Measurements from ENCODE around the gene PTH2.
"Not testable (repeated sequence)": the region's sequence is repeated elsewhere in the genome, so short reads cannot be mapped to it uniquely, and the experiment has no call there.

The PTH2 gene

GRCh38 chr19:49383599-49383998 lies 39.6 kb downstream of the PTH2 start:
- Mint-ChIP-seq H3K9me3 (peaks cover 14% of the 10 kb centered on the region), H3K4me3 (no peak overlapping the region), H3K36me3 (ENCODE audit: low read depth) (no peaks in the 10 kb centered on the region), H3K4me1 (ENCODE audit: low read depth) (peaks cover 4% of the 10 kb centered on the region), H3K27ac (no peak overlapping the region), H3K27me3 (ENCODE audit: low read depth) (peaks cover 4% of the 10 kb centered on the region)
- no peak for DNase-seq (ENCODE audit: low spot score)

- H3K4me3 Mint-ChIP-seq, result no peak overlapping the region
- H3K4me1 Mint-ChIP-seq (ENCODE audit: low read depth), result peaks cover 4% of the 10 kb centered on the region
- H3K36me3 Mint-ChIP-seq (ENCODE audit: low read depth), result no peaks in the 10 kb centered on the region
- no peak overlapping the region for H3K27ac Mint-ChIP-seq
- DNase-seq (ENCODE audit: low spot score), result no peak
- H3K9me3 Mint-ChIP-seq, result peaks cover 14% of the 10 kb centered on the region
- peaks cover 4% of the 10 kb centered on the region for H3K27me3 Mint-ChIP-seq (ENCODE audit: low read depth)
These were observed 40.6 kb downstream of the PTH2 start for GRCh38 chr19:49382639-49383038.

GRCh38 chr19:49380391-49380790 lies 42.9 kb downstream of the PTH2 start:
- Mint-ChIP-seq H3K36me3 (ENCODE audit: low read depth) (no peaks in the 10 kb centered on the region), H3K27ac (no peak overlapping the region), H3K27me3 (ENCODE audit: low read depth) (peaks cover 6% of the 10 kb centered on the region)

GRCh38 chr19:49378512-49378911 lies 44.7 kb downstream of the PTH2 start:
- no peak overlapping the region for H3K4me3 Mint-ChIP-seq
- H3K36me3 Mint-ChIP-seq (ENCODE audit: low read depth), result no peaks in the 10 kb centered on the region

More at GRCh38 chr19:49380391-49380790, 42.9 kb downstream of the PTH2 start:
- Mint-ChIP-seq H3K4me3 (no peak overlapping the region), H3K9me3 (peaks cover 14% of the 10 kb centered on the region), H3K4me1 (ENCODE audit: low read depth) (peaks cover 2% of the 10 kb centered on the region)
- no peak for DNase-seq (ENCODE audit: low spot score)

GRCh38 chr19:49374665-49375434 lies 48.4 kb downstream of the PTH2 start:
- Mint-ChIP-seq H3K27ac (no peak overlapping the region), H3K9me3 (peaks cover 4% of the 10 kb centered on the region), H3K4me1 (ENCODE audit: low read depth) (no peaks in the 10 kb centered on the region), H3K27me3 (ENCODE audit: low read depth) (peaks cover 2% of the 10 kb centered on the region), H3K4me3 (no peak overlapping the region), H3K36me3 (ENCODE audit: low read depth) (no peaks in the 10 kb centered on the region)
- no peak for DNase-seq (ENCODE audit: low spot score)

More at GRCh38 chr19:49378512-49378911, 44.7 kb downstream of the PTH2 start:
- DNase-seq (ENCODE audit: low spot score), result no peak
- peaks cover 11% of the 10 kb centered on the region for H3K9me3 Mint-ChIP-seq
- no peaks in the 10 kb centered on the region for H3K4me1 Mint-ChIP-seq (ENCODE audit: low read depth)
- no peak overlapping the region for H3K27ac Mint-ChIP-seq
- peaks cover 2% of the 10 kb centered on the region for H3K27me3 Mint-ChIP-seq (ENCODE audit: low read depth)

GRCh38 chr19:49373174-49373573 lies 50.1 kb downstream of the PTH2 start:
- not testable (repeated sequence) for H3K27me3 Mint-ChIP-seq (ENCODE audit: low read depth)

More at GRCh38 chr19:49373174-49373573, 50.1 kb downstream of the PTH2 start:
- not testable (repeated sequence) for H3K9me3 Mint-ChIP-seq; H3K36me3 Mint-ChIP-seq (ENCODE audit: low read depth); H3K4me3 Mint-ChIP-seq; DNase-seq (ENCODE audit: low spot score); H3K4me1 Mint-ChIP-seq (ENCODE audit: low read depth); H3K27ac Mint-ChIP-seq

Measured in T-helper 2 cell treated with Interferon-gamma antibody and Interleukin-4, amounts not matched to agents 5 μg/mL and 100 μg/mL, for 36 hours (primary cell).